ENCODE data around the gene RERE.

- TF ChIP-seq TARDBP (IDR thresholded peaks at IDR 0.05) (no peak), SP1 (IDR thresholded peaks at IDR 0.05) (no peak), FOXM1 (IDR thresholded peaks at IDR 0.05; ENCODE audit: borderline replicate concordance) (no peak)
These were observed 233.1 kb downstream of the RERE start for GRCh38 chr1:8584316-8584715.
